ENCODE data around the gene RAB3D.

DNA sequence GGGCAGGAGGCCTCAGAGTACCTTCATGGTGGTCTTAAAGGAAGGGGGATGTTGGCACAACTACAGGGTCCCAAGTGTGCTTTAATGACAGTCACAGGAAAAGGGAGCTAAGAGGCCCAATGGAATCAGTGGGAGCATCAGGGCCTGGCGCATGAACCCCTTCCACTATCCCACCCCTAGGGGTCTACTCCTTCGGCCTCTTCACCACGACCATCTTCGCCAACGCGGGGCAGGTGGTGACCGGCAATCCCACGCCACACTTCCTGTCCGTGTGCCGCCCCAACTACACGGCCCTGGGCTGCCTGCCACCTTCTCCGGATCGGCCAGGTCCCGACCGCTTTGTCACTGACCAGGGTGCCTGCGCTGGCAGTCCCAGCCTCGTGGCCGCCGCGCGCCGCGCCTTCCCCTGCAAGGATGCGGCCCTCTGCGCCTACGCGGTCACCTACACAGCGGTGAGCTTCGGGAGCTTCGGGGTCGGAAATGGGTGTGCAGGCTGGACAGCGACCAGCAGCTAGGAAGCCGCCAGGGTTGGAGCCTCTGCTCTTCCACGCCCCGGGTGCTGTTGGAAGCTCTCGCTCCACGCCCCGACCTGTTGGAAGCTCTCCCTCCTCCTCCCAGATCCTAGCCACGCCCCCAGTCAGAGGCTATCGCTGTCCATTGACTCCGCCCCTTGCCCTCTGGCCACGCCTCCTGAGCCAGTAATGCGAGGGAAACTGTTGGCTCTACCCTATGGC, 21.7 kb upstream of the RAB3D start:
- TF ChIP-seq PKNOX1 (IDR thresholded peaks at IDR 0.05) (no peak), FOXK2 (IDR thresholded peaks at IDR 0.05) (no peak)

Measured in HEK293T (cell line).